ENCODE measurements around the gene TCAIM.
"Not testable (repeated sequence)": the region's sequence is repeated elsewhere in the genome, so short reads cannot be mapped to it uniquely, and the experiment has no call there.

Gene TCAIM

GRCh38 chr3:44338010-44338827, at the start of gene TCAIM:
TCAIM (plus strand) TSS chr3:44338766; CDS start chr3:44354783, 16,017 bp downstream.
- DNase-seq, result peak; percentile 96

- no peak for DNase-seq
These were observed 48.6 kb upstream of the TCAIM start for GRCh38 chr3:44289882-44290462.

- DNase-seq, result no peak
These were observed 46.3 kb upstream of the TCAIM start for GRCh38 chr3:44292276-44292675.

- no peak for DNase-seq
These were observed 45.6 kb upstream of the TCAIM start for GRCh38 chr3:44292947-44293346.

GRCh38 chr3:44297255-44297654, 41.3 kb upstream of the TCAIM start:
- DNase-seq, result no peak

- DNase-seq, result no peak
These were observed 36.8 kb upstream of the TCAIM start for GRCh38 chr3:44301746-44302145.

GRCh38 chr3:44309500-44309899, 29.1 kb upstream of the TCAIM start:
- no peak for DNase-seq

- DNase-seq, result no peak
These were observed 19.7 kb upstream of the TCAIM start for GRCh38 chr3:44318891-44319311.

GRCh38 chr3:44321335-44321734, 17.2 kb upstream of the TCAIM start:
- no peak for DNase-seq

- DNase-seq, result peak; percentile 59
These were observed 15.1 kb upstream of the TCAIM start for GRCh38 chr3:44323341-44323955.

- DNase-seq, result no peak
These were observed 14.0 kb upstream of the TCAIM start for GRCh38 chr3:44324584-44324983.

- no peak for DNase-seq
These were observed 12.5 kb upstream of the TCAIM start for GRCh38 chr3:44326019-44326418.

- no peak for DNase-seq
These were observed 12.1 kb upstream of the TCAIM start for GRCh38 chr3:44326515-44326914.

GRCh38 chr3:44329946-44330345, 8.6 kb upstream of the TCAIM start:
- DNase-seq, result no peak

- no peak for DNase-seq
These were observed 8.1 kb upstream of the TCAIM start for GRCh38 chr3:44330444-44330843.

GRCh38 chr3:44334326-44334725, 4.2 kb upstream of the TCAIM start:
- no peak for DNase-seq

- DNase-seq, result no peak
These were observed 1.2 kb upstream of the TCAIM start for GRCh38 chr3:44337248-44337785.

GRCh38 chr3:44338828-44339127, 212 bp downstream of the TCAIM start:
- no peak for DNase-seq

GRCh38 chr3:44339181-44340057, 853 bp downstream of the TCAIM start:
- no peak for DNase-seq

- no peak for DNase-seq
These were observed 1.5 kb downstream of the TCAIM start for GRCh38 chr3:44340058-44340395.

GRCh38 chr3:44342176-44342790, 3.7 kb downstream of the TCAIM start:
- DNase-seq, result peak; percentile 40

GRCh38 chr3:44343421-44343820, 4.9 kb downstream of the TCAIM start:
- no peak for DNase-seq

- not testable (repeated sequence) for DNase-seq
These were observed 8.0 kb downstream of the TCAIM start for GRCh38 chr3:44346590-44346989.
